GM18520 (cell line): ENCODE measurements around the gene PLAAT2.

Experiments
- ATAC-seq: cut with Tn5 transposase; IDR thresholded peaks from one replicate; pipeline ENCODE4 v1.9.1; 2021; ENCODE audit not compliant: unreplicated experiment

Gene PLAAT2

DNA sequence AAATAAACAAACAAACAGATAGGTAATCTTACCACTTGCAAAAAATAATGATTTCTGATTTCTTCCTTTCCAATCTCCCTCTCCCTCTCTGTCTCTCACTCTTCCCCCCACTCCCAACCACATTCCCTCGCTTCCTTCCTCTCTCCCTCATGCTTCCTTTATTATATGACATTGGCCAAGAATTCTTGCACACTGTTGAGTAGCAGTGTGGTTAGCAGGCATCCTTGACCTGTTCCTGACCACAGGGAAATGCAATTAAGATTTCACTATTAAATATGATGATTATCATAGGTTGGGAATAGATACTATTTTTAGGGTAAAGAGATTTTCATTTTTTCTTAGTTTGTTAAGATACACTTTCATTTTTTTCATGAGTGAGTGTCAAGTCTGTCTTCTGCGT, 41.3 kb downstream of the PLAAT2 start:
- no peak for ATAC-seq

DNA sequence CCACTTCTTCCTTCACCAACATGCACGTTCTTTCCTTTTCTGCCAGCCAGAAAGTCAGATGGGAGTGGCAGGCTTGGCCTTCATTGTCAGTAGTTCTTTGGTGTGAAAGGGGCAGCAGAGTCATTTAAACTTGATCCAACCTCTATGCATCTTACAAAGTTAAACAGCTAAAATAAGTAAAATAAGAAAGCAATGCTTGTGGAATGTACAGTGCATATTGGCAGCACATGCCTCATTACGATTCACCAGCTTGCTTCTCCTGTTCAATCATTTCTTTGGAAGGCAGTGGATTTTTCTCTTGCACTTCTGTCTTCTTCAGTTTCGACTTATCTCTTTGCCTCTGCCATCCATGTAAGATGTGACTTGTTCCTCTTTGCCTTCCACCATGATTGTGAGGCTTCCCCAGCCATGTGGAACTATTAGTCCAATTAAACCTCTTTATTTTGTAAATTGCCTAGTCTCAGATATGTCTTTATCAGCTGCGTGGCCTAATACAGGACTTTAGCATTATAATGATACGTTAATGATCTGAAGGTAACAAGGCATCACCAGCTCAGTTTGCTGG, 42.5 kb downstream of the PLAAT2 start:
- ATAC-seq: no peak

DNA sequence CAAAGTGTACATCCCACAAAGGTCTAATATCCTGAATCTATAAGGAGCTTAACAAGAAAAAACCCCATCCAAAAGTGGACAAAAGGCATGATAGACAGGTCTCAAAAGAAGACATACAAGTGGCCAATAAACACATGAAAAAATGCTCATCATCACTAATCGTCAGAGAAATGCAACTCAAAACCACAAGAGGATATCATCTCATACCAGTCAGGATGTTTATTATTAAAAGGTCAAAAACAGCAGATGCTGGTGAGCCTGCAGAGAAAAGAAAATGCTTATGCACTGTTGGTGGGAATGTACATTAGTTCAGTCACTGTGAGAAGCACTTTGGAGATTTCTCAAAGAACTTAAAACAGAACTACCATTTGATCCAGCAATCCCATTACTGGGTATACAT, 44.6 kb downstream of the PLAAT2 start:
- no peak for ATAC-seq

DNA sequence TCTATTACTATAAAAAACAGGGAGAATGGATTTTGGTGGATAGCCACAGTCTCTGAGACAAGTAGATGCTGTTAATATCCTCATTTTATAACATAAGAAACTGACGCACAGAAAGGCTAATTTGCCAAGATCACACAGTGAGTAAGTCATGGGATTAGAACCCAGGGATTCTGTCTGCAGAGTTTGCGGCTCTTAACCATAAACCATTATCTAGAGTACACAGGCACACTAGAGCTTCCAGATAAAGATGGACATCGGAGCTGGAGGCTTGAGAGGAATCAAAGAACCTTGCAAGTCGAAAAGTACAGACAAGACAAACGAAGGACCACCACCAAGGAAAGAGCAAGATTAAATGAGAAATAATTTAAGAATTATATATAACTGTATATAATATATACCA, 46.0 kb downstream of the PLAAT2 start:
- ATAC-seq: no peak

GRCh38 chr11:63516109-63516508, 47.1 kb downstream of the PLAAT2 start:
- no peak for ATAC-seq

- no peak for ATAC-seq
Measured at GRCh38 chr11:63512816-63513215, 50.4 kb downstream of the PLAAT2 start.

- no peak for ATAC-seq
Measured at GRCh38 chr11:63511048-63511748, 52.0 kb downstream of the PLAAT2 start.

DNA sequence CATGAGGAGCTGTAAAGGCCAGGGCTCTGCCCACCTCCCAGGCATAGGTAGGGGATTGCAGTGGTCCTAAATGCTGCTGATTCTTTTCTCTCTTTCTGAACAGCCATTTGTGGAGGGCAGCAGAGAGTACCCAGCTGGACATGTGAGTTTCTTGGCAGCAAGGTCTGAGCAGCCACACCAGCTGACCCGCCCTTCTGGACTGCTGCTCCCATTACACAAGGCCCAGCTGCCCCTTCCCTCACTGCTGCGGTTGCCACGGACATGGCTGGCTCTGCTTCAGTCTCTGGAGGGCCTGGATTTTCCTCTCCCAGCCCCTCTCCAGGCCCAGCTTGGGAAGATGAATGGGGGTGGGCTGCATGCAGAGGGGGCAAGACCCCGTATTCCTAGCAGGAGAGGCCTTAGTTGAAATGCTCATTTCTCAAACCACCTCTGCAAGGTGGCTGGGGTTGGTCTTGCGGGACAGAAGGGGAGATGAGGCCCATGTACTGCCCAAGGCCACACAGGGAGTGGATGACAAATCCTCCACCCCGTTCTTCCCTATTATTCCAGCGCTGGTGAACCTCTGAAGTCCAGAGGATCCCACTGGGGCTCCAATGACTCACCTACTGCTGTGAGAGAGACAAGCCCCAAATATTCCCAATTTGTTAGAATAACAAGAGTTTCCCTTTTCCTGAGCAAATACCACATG, 52.7 kb downstream of the PLAAT2 start:
- no peak for ATAC-seq

DNA sequence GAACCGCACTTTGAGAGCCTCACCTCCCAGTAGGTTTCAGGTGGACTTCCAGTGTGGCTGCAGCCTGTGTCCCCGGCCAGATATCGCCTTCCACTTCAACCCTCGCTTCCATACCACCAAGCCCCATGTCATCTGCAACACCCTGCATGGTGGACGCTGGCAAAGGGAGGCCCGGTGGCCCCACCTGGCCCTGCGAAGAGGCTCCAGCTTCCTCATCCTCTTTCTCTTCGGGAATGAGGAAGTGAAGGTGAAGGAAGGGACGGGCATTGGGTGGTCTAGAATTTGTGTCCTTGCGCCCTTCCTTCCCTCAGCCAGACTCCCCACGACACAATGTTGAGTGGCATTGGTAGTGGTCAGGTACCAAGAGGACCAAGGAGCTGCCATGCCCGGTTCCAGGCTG, 54.4 kb downstream of the PLAAT2 start:
- ATAC-seq: no peak

- no peak for ATAC-seq
Measured at GRCh38 chr11:63508009-63508408, 55.2 kb downstream of the PLAAT2 start.

DNA sequence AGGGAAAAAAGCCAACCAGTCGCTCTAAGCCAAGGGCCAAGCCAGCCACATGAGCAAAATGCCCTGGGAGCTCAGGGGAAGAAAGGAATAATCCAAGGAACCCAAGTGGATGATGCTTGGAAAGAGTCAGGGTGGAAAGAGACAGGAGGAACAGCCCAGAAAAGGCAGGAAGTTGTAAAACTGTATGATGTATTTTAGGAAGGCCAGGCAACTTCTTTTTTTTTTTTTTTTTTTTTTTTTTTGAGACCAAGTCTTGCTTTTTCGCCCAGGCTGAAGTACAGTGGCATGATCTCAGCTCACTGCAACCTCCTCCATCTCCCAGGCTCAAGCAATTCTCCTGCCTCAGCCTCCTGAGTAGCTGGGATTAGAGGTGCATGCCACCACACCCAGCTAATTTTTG, 55.7 kb downstream of the PLAAT2 start:
- ATAC-seq: no peak

GRCh38 chr11:63506876-63507275, 56.3 kb downstream of the PLAAT2 start:
- ATAC-seq: no peak

GRCh38 chr11:63505857-63506528, 57.2 kb downstream of the PLAAT2 start, which contains the start of gene LGALS12:
Gene LGALS12, plus strand, starts transcription at chr11:63506084. Its CDS starts 375 bp downstream, at chr11:63506459.
- no peak for ATAC-seq

- no peak for ATAC-seq
Measured at GRCh38 chr11:63504933-63505586, 58.1 kb downstream of the PLAAT2 start.

DNA sequence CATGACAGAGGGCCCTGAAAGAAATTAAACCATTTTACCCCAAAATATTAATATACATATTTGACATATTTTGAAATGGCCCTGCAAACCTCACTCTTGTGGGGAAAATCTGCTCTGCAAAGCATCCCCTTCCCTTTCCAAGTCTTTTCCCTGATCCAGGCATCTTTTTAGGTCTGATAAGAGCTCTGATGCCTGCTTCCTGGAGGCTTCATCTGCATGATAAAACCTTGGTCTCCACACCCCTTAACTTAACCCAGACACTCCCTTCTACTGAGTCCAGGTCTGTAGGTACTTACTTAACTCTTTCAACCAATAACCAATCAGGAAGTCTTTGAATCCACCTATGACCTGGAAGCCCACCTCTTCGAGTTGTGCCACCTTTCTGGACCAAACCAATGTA, 59.1 kb downstream of the PLAAT2 start:
- no peak for ATAC-seq

- ATAC-seq: no peak
Measured at GRCh38 chr11:63503492-63503891, 59.7 kb downstream of the PLAAT2 start.
